ENCODE data around the gene DSCAM. TPM values are rescaled to one million over a fixed set of nuclear protein-coding genes. Genes with fewer than 3 reads are reported as not detected.

The DSCAM gene
- total RNA-seq, 1 donor from 2014 or later, result not detected

DNA sequence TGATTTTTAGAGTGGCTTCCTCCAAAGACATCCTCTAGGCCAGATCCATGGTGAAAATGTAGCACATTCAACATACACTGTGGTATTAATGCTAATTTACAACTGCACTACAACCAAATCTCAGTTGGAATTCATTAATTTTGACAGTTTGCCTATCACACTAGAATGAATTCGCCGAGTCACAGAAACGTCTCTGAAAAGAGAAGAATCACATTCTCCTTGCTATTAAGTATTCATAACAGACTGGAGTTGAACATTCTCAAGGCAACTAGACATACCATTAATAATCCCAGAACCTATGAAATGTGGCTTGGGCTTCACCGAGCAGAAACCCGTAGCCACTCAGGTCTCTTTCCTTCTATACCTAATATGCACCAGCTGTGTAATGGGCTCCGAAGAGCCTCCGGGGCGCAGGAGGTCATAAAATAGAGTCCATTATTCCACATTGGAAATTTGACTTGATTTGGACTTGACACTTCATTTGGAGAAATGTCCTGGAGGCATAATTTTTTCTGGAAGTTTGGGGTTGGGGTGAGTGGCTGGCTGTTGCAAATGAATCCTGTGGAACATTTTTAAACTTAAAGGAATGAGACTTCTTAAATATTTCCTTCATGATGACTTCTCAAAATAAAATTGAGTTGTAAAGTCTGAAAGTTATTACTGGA lies 117.1 kb downstream of the DSCAM start:
- H3K9me3 ChIP-seq, result no peaks in the 10 kb centered on the region
- TF ChIP-seq POLR2A (IDR thresholded peaks at IDR 0.05) (no peak), POLR2AphosphoS5 (IDR thresholded peaks at IDR 0.05; ENCODE audit: insufficient read depth in 1 of 2, low read depth in 1 of 2) (no peak)
- TF ChIP-seq, protein P1, sequence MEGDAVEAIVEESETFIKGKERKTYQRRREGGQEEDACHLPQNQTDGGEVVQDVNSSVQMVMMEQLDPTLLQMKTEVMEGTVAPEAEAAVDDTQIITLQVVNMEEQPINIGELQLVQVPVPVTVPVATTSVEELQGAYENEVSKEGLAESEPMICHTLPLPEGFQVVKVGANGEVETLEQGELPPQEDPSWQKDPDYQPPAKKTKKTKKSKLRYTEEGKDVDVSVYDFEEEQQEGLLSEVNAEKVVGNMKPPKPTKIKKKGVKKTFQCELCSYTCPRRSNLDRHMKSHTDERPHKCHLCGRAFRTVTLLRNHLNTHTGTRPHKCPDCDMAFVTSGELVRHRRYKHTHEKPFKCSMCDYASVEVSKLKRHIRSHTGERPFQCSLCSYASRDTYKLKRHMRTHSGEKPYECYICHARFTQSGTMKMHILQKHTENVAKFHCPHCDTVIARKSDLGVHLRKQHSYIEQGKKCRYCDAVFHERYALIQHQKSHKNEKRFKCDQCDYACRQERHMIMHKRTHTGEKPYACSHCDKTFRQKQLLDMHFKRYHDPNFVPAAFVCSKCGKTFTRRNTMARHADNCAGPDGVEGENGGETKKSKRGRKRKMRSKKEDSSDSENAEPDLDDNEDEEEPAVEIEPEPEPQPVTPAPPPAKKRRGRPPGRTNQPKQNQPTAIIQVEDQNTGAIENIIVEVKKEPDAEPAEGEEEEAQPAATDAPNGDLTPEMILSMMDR (IDR thresholded peaks at IDR 0.05), result no peak
- no peak overlapping the region for H3K4me3 ChIP-seq
- no peaks in the 10 kb centered on the region for H3K4me1 ChIP-seq
- H3K36me3 ChIP-seq, result no peaks in the 10 kb centered on the region
- no peaks in the 10 kb centered on the region for H3K27me3 ChIP-seq
- no peak overlapping the region for H3K27ac ChIP-seq
- intact Hi-C loops (cut with DNase I), result no loop called here
- no peak for DNase-seq (ENCODE audit: extremely low spot score in 2 of 2)

DNA sequence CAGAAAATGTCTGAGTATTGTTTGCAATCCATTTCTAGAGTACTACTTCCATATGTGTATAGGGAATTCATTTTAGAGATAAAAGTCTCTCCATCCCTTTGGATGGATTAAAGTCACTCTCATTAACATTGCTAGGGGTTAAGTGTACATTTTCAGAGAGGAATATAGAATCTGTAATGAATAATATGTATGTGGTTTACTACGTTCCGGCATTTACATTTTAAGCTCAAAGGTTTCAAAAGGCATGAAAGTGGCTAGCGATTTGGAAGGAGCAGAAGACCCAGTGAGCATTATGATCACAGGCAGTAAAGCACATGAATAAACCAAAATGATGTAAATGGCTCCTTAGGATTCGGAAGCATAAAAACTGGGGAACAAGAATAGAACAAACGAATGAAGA lies 123.0 kb downstream of the DSCAM start:
- no peaks in the 10 kb centered on the region for H3K4me1 ChIP-seq
- no peak for TF ChIP-seq POLR2AphosphoS5 (IDR thresholded peaks at IDR 0.05; ENCODE audit: insufficient read depth in 1 of 2, low read depth in 1 of 2)
- TF ChIP-seq POLR2A (IDR thresholded peaks at IDR 0.05), result no peak
- TF ChIP-seq, protein P1 (IDR thresholded peaks at IDR 0.05), result no peak
- H3K9me3 ChIP-seq, result no peaks in the 10 kb centered on the region
- no peak for DNase-seq (ENCODE audit: extremely low spot score in 2 of 2)
- H3K27ac ChIP-seq, result no peak overlapping the region
- intact Hi-C loops (cut with DNase I), result no loop called here
- no peaks in the 10 kb centered on the region for H3K27me3 ChIP-seq
- H3K36me3 ChIP-seq, result no peaks in the 10 kb centered on the region
- no peak overlapping the region for H3K4me3 ChIP-seq

- Histone ChIP-seq H3K4me1 (no peaks in the 10 kb centered on the region), H3K27ac (no peak overlapping the region), H3K4me3 (no peak overlapping the region), H3K9me3 (no peaks in the 10 kb centered on the region), H3K36me3 (no peaks in the 10 kb centered on the region), H3K27me3 (no peaks in the 10 kb centered on the region)
- no peak for TF ChIP-seq POLR2AphosphoS5 (IDR thresholded peaks at IDR 0.05; ENCODE audit: insufficient read depth in 1 of 2, low read depth in 1 of 2)
- TF ChIP-seq, protein P1 (IDR thresholded peaks at IDR 0.05), result no peak
- TF ChIP-seq POLR2A (IDR thresholded peaks at IDR 0.05), result no peak
- intact Hi-C loops (cut with DNase I), result no loop called here
- no peak for DNase-seq (ENCODE audit: extremely low spot score in 2 of 2)
These were observed 123.6 kb downstream of the DSCAM start for GRCh38 chr21:40723317-40723716.

DNA sequence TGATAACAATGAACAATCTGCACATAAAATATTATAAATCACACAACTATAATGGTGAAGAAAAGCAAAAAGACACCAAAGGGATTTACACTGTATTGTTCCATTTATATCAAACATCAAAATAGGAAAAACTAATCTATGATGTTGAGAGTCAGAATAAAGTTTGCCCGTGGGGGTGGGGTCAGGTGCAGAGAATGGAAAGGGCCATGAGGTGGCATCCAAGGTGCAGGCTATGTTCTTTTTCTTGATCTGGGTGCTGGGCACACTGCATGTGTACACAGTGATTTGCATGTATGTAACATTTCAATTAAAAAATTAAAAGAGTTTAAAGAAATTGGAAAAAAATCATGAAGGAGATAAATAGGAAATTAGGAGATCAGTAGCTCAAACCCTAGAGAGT lies 127.3 kb downstream of the DSCAM start:
- Histone ChIP-seq H3K36me3 (no peaks in the 10 kb centered on the region), H3K27ac (no peak overlapping the region), H3K4me1 (no peaks in the 10 kb centered on the region), H3K9me3 (no peaks in the 10 kb centered on the region), H3K4me3 (no peak overlapping the region), H3K27me3 (no peaks in the 10 kb centered on the region)
- DNase-seq (ENCODE audit: extremely low spot score in 2 of 2), result no peak
- intact Hi-C loops (cut with DNase I), result no loop called here
- no peak for TF ChIP-seq POLR2A (IDR thresholded peaks at IDR 0.05)
- TF ChIP-seq POLR2AphosphoS5 (IDR thresholded peaks at IDR 0.05; ENCODE audit: insufficient read depth in 1 of 2, low read depth in 1 of 2), result no peak
- TF ChIP-seq, protein P1 (IDR thresholded peaks at IDR 0.05), result no peak

DNA sequence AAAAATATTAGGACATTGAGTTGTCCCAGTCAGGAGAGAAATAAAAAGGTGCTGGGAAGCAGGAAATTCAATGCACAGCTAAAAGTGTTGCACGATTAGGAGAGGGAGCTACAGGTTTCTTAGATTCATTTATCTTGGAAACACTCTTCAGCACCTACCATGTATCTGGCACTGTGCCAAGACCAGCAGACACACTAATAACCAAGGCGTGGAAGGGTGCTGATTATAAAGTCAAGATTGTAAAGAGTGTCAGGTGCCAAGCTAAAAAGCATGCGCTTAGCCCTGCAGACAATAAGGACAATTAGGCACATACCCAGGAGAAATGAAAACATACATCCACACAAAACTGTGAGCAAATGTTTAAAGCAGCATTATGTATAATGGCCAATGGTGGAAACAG lies 129.9 kb downstream of the DSCAM start:
- DNase-seq (ENCODE audit: extremely low spot score in 2 of 2), result no peak
- intact Hi-C loops (cut with DNase I), result no loop called here

More for the DNA sequence above, 129.9 kb downstream of the DSCAM start:
- H3K4me3 ChIP-seq, result no peak overlapping the region
- no peaks in the 10 kb centered on the region for H3K4me1 ChIP-seq
- no peaks in the 10 kb centered on the region for H3K36me3 ChIP-seq
- H3K27ac ChIP-seq, result no peak overlapping the region
- no peaks in the 10 kb centered on the region for H3K9me3 ChIP-seq
- no peak for TF ChIP-seq POLR2A (IDR thresholded peaks at IDR 0.05)
- no peak for TF ChIP-seq POLR2AphosphoS5 (IDR thresholded peaks at IDR 0.05; ENCODE audit: insufficient read depth in 1 of 2, low read depth in 1 of 2)
- TF ChIP-seq, protein P1 (IDR thresholded peaks at IDR 0.05), result no peak
- H3K27me3 ChIP-seq, result no peaks in the 10 kb centered on the region

Measured in vagina (tissue), 2 donors.